AG08396 (cell line): ENCODE measurements around the gene GALNS.
"Not testable (repeated sequence)": the region's sequence is repeated elsewhere in the genome, so short reads cannot be mapped to it uniquely, and the experiment has no call there.

Source experiments
- DNase-seq: peaks from one replicate; pipeline ENCODE4 v3.0.0; 2012; ENCODE audit warnings: low spot score, mixed read lengths

GALNS gene

DNA sequence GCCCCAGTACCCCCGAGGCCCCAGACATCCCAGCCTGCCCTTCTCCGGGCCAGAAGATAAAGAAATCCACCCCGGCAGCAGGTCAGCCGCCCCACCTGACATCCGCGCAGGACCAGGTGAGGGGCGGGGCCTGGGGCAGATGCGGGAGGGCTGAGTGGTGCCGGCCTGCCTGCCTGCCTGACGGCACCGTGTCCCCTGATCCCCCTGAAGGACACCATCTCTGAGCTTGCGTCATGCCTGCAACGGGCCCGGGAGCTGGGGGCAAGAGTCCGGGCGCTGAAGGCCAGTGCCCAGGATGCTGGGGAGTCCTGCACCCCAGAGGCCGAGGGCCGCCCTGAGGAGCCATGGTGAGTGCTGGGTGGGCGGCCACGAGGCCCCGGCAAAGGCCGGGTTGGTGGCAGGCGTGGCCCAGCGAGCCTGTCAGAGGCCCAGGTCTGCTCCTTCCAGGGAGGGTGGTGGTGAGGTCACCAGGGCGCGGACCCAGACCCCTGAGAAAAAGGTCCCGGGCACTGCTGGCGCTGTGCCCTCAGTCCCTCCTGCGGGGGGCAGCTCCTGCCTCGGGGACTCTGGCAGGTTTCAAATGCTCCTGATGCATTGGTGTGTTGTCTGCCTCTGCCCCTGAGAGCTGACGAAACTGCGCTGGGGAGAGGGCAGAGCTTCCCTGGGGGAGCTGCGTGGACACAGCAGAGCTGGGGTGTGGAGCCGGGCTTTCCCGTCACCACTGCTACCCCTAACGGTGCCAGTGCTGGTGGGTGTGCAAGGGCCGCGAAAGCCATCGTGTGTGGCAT, 52.0 kb downstream of the GALNS start:
- DNase-seq, result peak; percentile 39

DNA sequence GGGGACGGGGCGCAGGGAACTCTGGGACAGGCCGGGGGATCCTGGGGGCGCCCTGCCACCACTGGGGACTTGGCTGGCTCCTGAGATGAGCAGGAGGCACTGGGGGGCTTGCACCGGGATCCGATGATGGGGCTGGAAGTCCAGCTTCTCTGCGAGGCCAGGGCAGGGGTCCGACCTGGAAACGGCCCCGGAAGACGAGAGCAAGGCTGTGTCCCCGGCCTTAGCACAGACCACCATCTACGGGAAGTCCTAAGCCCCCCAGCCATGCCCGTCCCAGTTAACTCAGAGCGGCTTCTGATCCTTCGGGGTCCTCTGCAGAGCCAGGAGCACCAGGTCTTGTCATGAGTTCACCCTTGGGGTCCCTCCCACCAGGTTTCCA, 52.6 kb downstream of the GALNS start:
- no peak for DNase-seq

DNA sequence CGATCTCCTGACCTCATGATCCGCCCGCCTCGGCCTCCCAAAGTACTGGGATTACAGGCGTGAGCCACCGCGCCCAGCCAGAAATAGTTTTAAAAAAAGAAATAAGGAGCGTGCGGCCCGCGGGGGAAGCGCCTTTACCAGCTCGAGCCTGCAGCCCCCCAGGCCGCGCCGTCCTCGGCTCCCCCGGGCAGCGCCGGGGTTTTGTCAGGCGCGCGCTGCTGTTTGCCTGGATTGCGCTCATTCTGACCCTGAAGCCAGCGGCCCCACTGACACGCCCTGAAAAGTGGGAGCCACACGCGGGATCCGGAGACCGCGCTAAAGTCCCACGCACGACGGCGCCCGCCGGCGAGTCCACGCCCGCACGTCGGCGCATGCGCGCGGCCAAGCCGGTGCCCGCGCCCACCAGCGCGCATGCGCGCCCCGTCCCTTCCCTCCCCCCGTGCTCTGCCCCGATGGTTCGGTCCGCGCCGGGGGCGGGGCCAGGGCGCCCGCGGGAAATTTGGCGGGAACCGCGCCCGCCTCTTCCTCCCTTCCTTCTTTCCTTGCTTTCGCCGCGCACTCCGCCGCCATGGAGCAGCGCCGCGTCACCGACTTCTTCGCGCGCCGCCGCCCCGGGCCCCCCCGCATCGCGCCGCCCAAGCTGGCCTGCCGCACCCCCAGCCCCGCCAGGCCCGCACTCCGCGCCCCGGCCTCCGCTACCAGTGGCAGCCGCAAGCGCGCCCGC, 53.3 kb downstream of the GALNS start, which contains the start of gene CDT1:
TSS of gene CDT1 (plus strand) at position 526 of the 724 bp plus-strand sequence. CDS start at position 569, 43 bp downstream.
- peak; percentile 100 for DNase-seq

GRCh38 chr16:88800277-88800592, 56.5 kb downstream of the GALNS start:
- DNase-seq, result no peak

- no peak for DNase-seq
Measured at GRCh38 chr16:88799569-88800276, 57.0 kb downstream of the GALNS start.

GRCh38 chr16:88798772-88799455, 57.8 kb downstream of the GALNS start:
- no peak for DNase-seq

GRCh38 chr16:88798073-88798472, 58.7 kb downstream of the GALNS start:
- DNase-seq, result no peak

GRCh38 chr16:88796278-88796677, 60.5 kb downstream of the GALNS start:
- DNase-seq, result no peak

- DNase-seq, result no peak
Measured at GRCh38 chr16:88793251-88793954, 63.3 kb downstream of the GALNS start.

DNA sequence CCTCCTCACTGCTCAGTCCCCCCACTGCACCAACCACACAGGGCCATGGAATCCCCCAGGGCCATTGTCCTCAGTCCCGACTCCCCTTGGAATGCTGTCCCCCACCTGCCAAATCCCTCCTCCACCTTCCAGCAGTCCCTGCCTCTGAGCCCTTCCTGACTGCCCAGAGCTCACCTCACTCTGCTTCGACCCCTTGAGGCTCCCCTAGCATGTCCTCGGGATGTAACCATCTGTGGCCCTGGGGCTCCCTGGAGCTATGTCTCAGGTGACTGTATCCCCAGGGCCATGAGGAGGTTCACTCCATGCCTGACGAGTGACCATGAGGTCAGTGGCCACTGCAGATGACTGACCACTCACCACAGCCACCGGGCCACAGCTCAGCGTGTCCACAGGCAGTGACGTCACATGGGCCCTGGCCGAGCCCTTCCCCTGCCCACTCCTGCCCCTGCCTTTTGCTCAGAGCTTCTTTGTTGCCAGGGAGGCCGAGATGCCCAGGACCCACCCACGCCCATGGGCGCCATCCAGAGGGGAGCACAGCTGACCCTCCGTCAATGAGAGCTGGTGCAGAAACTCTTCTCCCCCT, 64.0 kb downstream of the GALNS start:
- no peak for DNase-seq

DNA sequence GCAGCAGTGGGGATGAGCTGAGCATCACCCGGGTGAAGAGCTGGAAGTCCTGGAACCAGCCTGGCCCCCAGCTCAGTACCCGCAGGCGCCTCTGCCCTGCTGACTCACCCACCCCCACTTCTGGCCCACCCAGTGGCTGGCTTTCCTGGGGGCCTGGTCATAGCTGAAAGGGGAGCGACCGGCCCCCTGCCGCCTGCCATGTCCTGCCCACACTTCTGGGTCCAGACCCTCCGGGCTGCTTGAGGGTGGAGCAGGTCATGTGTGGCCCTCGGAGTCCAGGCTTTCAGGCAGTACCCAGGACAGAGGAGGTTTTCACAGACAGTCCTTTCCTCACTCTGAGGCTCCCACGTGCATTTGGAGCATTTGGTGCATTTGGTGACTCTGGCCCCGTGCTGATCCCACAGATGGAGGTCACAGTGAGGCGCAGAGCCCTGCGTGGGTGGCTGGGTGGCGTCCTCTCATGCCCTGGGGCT, 64.6 kb downstream of the GALNS start:
- DNase-seq, result no peak

- DNase-seq, result no peak
Measured at GRCh38 chr16:88790312-88791211, 66.2 kb downstream of the GALNS start.

GRCh38 chr16:88789594-88789993, 67.2 kb downstream of the GALNS start:
- DNase-seq, result no peak

- DNase-seq, result not testable (repeated sequence)
Measured at GRCh38 chr16:88788749-88789148, 68.0 kb downstream of the GALNS start.

- no peak for DNase-seq
Measured at GRCh38 chr16:88787579-88788314, 69.0 kb downstream of the GALNS start.

DNA sequence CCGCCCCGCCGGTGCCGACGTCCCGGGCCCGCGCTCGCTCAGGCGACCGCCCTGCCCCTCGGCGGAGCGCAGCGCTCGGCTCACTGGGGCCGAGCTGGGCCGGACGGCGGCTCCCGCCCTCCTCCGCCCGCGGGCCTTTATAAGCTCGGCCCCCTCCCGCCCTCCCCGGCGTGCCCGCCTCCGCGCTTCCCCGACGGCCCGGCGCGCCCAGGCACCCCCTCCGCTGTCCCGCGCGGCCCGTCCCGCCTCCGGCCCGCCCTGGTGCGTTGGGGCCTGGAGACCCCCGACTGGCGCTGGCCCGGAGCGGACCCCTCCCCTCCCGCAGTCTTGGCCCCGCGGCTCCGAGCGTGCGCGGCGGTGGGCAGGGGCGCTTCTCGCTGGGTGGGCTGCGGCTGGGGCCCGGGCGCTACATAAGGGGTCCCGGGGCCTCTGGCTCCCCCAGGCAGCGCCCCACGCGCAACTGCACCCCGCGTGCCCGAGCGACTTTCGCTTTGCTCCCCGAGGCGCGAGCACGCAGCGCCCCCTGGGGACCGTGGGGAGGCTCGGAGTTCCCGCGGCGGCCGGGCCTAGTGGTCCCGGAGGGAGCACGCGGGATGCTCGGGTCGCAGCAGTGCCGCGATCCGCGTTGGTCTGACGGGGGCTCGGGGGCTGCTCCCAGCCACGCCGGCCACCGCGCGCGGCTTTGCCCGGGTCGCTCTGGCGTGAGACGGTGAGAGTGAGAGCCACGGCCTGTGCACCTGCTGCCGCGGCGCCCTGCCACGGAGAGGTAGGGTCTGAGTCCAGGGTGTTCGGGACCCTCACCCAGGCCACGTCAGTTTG, 71.4 kb downstream of the GALNS start, which contains the start of gene PIEZO1:
TSS of gene PIEZO1 (minus strand) at position 115 of the 819 bp plus-strand sequence. CDS start 256 bp downstream, outside the sequence.
- peak; percentile 91 for DNase-seq

DNA sequence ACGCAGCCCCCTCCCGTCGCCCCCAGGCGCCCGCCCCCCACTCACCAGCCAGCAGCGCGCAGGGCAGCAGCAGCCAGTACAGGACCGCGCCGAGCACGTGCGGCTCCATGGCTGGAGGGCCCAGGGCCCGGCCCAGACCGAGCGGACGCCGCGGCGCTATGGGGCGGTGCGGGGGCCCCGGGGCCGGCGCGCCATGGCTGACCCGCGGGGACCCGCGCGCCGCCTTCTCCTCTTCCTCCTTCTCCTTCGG, 72.0 kb downstream of the GALNS start:
- DNase-seq, result no peak

DNA sequence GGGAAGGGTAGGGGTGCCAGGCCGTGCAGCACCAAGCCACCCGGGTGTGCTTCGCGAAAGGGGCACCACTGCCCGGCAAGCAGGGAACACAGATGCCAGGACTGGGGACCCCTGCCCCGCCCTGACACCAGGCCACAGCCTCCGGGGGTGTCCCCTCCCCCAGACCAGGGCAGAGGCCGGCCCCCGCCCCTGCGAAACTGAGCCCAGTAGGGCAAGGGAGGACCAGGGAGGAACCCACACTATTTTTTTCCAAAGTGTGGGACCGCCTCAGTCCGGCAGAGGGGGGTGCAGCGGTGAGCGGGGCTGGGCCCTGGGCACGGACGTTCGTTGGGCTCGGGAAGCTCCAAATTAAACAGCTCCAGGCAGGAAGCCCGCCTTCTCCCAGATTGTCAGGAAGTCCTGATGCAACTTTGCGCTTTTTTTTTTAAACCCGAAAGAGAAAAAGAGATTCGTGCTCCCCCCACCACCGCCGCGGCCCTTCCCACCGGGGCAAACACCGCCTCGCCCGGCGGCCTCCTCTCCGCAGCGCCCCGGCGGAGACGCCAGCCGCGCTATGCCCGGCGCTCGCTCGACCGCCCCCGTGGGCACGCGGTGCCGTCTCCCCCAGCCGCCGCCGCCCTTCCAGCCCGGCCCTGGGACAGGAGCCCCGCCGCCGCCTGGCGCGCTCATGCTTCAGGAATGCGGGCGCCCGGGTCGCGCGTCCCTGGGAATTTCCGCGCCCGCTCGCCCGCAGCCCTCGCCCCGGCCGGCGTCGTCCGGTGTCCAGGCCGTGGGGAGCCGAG, 72.5 kb downstream of the GALNS start:
- DNase-seq, result peak; percentile 84
